ENCODE data around the gene VKORC1L1. TPM values are rescaled to one million over a fixed set of nuclear protein-coding genes. Genes with fewer than 3 reads are reported as not detected.
"Not testable (repeated sequence)": the region's sequence is repeated elsewhere in the genome, so short reads cannot be mapped to it uniquely, and the experiment has no call there.

VKORC1L1 gene
- total RNA-seq, 8 experiments from 2014 or later = 9.9 to 24.4 (median 15.8) TPM

GRCh38 chr7:65926588-65926987 lies 53.7 kb downstream of the VKORC1L1 start:
- H3K4me3 ChIP-seq = no peak overlapping the region
- H3K4me1 ChIP-seq (replicated peaks in 1 of 2) = peaks cover 0 to 12% of the 10 kb centered on the region in 2 donors
- no peak for ATAC-seq (replicated peaks in 6 of 8)
- in situ Hi-C loops (cut with MboI; ENCODE audit: low pct_unique_long_range_greater_than_20kb in 2 of 9, low sequenced_read_pairs in 9 of 9, unreplicated experiment in 9 of 9) = no loop called here
- H3K27ac ChIP-seq = no peak overlapping the region

GRCh38 chr7:65927489-65928448 lies 54.9 kb downstream of the VKORC1L1 start:
- ATAC-seq (replicated peaks in 6 of 8) = no peak
- 64 to 100% (median 69%) methylated on average over 2 to 5 of the region's 6 CpGs; no CpG with 5 or more reads in 1 of the 10 experiments for WGBS, 10 experiments
- H3K27ac ChIP-seq = no peak overlapping the region
- H3K4me1 ChIP-seq (replicated peaks in 1 of 2) = peaks cover 0 to 12% of the 10 kb centered on the region in 2 donors
- in situ Hi-C loops (cut with MboI; ENCODE audit: low pct_unique_long_range_greater_than_20kb in 2 of 9, low sequenced_read_pairs in 9 of 9, unreplicated experiment in 9 of 9) = no loop called here
- H3K4me3 ChIP-seq = no peak overlapping the region

- ATAC-seq (replicated peaks in 6 of 8) = no peak
- WGBS, 10 experiments = 67 to 100% (median 92%) methylated on average over 1 to 4 of the region's 4 CpGs; no CpG with 5 or more reads in 1 of the 10 experiments
Observed at GRCh38 chr7:65931685-65932084, 58.8 kb downstream of the VKORC1L1 start.

GRCh38 chr7:65937296-65937695 lies 64.4 kb downstream of the VKORC1L1 start:
- Histone ChIP-seq H3K4me3 (no peak overlapping the region), H3K4me1 (replicated peaks in 1 of 2) (no peaks in the 10 kb centered on the region), H3K27ac (no peak overlapping the region)
- in situ Hi-C loops (cut with MboI; ENCODE audit: low pct_unique_long_range_greater_than_20kb in 2 of 9, low sequenced_read_pairs in 9 of 9, unreplicated experiment in 9 of 9) = no loop called here
- 80 to 100% (median 100%) methylated on average over 1 to 2 of the region's 2 CpGs; no CpG with 5 or more reads in 3 of the 10 experiments for WGBS, 10 experiments
- no peak for ATAC-seq (replicated peaks in 6 of 8)

More at GRCh38 chr7:65931685-65932084, 58.8 kb downstream of the VKORC1L1 start:
- in situ Hi-C loops (cut with MboI; ENCODE audit: low pct_unique_long_range_greater_than_20kb in 2 of 9, low sequenced_read_pairs in 9 of 9, unreplicated experiment in 9 of 9) = no loop called here
- Histone ChIP-seq H3K27ac (no peak overlapping the region), H3K4me3 (no peak overlapping the region), H3K4me1 (replicated peaks in 1 of 2) (peaks cover 0 to 12% of the 10 kb centered on the region in 2 donors)

- Histone ChIP-seq H3K4me3 (no peak overlapping the region), H3K4me1 (replicated peaks in 1 of 2) (no peaks in the 10 kb centered on the region), H3K27ac (no peak overlapping the region)
- peak in 3 of 8 experiments; percentile 47 to 92 (median 81) for ATAC-seq (replicated peaks in 6 of 8)
- WGBS, 10 experiments = 0 to 100% (median 86%) methylated on average over 1 to 6 of the region's 7 CpGs
- in situ Hi-C loops (cut with MboI; ENCODE audit: low pct_unique_long_range_greater_than_20kb in 2 of 9, low sequenced_read_pairs in 9 of 9, unreplicated experiment in 9 of 9) = no loop called here
Observed at GRCh38 chr7:65938336-65938895, 65.5 kb downstream of the VKORC1L1 start.

GRCh38 chr7:65945787-65946186 lies 72.9 kb downstream of the VKORC1L1 start:
- H3K4me3 ChIP-seq; H3K27ac ChIP-seq; in situ Hi-C loops (cut with MboI; ENCODE audit: low pct_unique_long_range_greater_than_20kb in 2 of 9, low sequenced_read_pairs in 9 of 9, unreplicated experiment in 9 of 9); H3K4me1 ChIP-seq (replicated peaks in 1 of 2): not testable (repeated sequence)
- ATAC-seq (replicated peaks in 6 of 8) = peak in 6 of 8 experiments; percentile 22 to 97 (median 80)
- WGBS, 10 experiments = no CpG with 5 or more reads among the region's 5 CpGs

- H3K4me1 ChIP-seq (replicated peaks in 1 of 2) = no peaks in the 10 kb centered on the region
- no peak overlapping the region for H3K4me3 ChIP-seq
- in situ Hi-C loops (cut with MboI; ENCODE audit: low pct_unique_long_range_greater_than_20kb in 2 of 9, low sequenced_read_pairs in 9 of 9, unreplicated experiment in 9 of 9) = no loop called here
- ATAC-seq (replicated peaks in 6 of 8) = no peak
- no peak overlapping the region for H3K27ac ChIP-seq
- 46 to 100% (median 87%) methylated on average over 2 to 4 of the region's 4 CpGs for WGBS, 10 experiments
Observed at GRCh38 chr7:65946904-65947303, 74.0 kb downstream of the VKORC1L1 start.

GRCh38 chr7:65951837-65952578 lies 79.1 kb downstream of the VKORC1L1 start:
- peak in 2 of 8 experiments; percentile 55 to 81 for ATAC-seq (replicated peaks in 6 of 8)
- Histone ChIP-seq H3K4me3 (no peak overlapping the region), H3K4me1 (replicated peaks in 1 of 2) (no peaks in the 10 kb centered on the region), H3K27ac (no peak overlapping the region)
- in situ Hi-C loops (cut with MboI; ENCODE audit: low pct_unique_long_range_greater_than_20kb in 2 of 9, low sequenced_read_pairs in 9 of 9, unreplicated experiment in 9 of 9) = no loop called here
- 47 to 98% (median 90%) methylated on average over 3 to 9 of the region's 9 CpGs for WGBS, 10 experiments

GRCh38 chr7:65953001-65953720 lies 80.3 kb downstream of the VKORC1L1 start:
- WGBS, 10 experiments = 86 to 100% (median 98%) methylated on average over 1 to 5 of the region's 5 CpGs; no CpG with 5 or more reads in 2 of the 10 experiments
- H3K4me1 ChIP-seq (replicated peaks in 1 of 2) = no peaks in the 10 kb centered on the region
- H3K27ac ChIP-seq = no peak overlapping the region
- H3K4me3 ChIP-seq = no peak overlapping the region
- in situ Hi-C loops (cut with MboI; ENCODE audit: low pct_unique_long_range_greater_than_20kb in 2 of 9, low sequenced_read_pairs in 9 of 9, unreplicated experiment in 9 of 9) = no loop called here
- ATAC-seq (replicated peaks in 6 of 8) = no peak

GRCh38 chr7:65953890-65954450 lies 81.1 kb downstream of the VKORC1L1 start:
- H3K4me1 ChIP-seq (replicated peaks in 1 of 2) = no peaks in the 10 kb centered on the region
- in situ Hi-C loops (cut with MboI; ENCODE audit: low pct_unique_long_range_greater_than_20kb in 2 of 9, low sequenced_read_pairs in 9 of 9, unreplicated experiment in 9 of 9) = no loop called here
- ATAC-seq (replicated peaks in 6 of 8) = no peak
- 88 to 100% (median 98%) methylated on average over 2 to 13 of the region's 15 CpGs; no CpG with 5 or more reads in 1 of the 10 experiments for WGBS, 10 experiments
- no peak overlapping the region for H3K27ac ChIP-seq
- no peak overlapping the region for H3K4me3 ChIP-seq

- Histone ChIP-seq H3K27ac (no peak overlapping the region), H3K4me1 (replicated peaks in 1 of 2) (no peaks in the 10 kb centered on the region), H3K4me3 (no peak overlapping the region)
- ATAC-seq (replicated peaks in 6 of 8) = no peak
- 80 to 100% (median 94%) methylated on average over 1 to 3 of the region's 4 CpGs; no CpG with 5 or more reads in 2 of the 10 experiments for WGBS, 10 experiments
- in situ Hi-C loops (cut with MboI; ENCODE audit: low pct_unique_long_range_greater_than_20kb in 2 of 9, low sequenced_read_pairs in 9 of 9, unreplicated experiment in 9 of 9) = no loop called here
Observed at GRCh38 chr7:65955718-65956117, 82.8 kb downstream of the VKORC1L1 start.

- in situ Hi-C loops (cut with MboI; ENCODE audit: low pct_unique_long_range_greater_than_20kb in 2 of 9, low sequenced_read_pairs in 9 of 9, unreplicated experiment in 9 of 9) = no loop called here
- H3K27ac ChIP-seq = no peak overlapping the region
- WGBS, 10 experiments = 83 to 100% (median 90%) methylated on average over 2 to 16 of the region's 19 CpGs; no CpG with 5 or more reads in 1 of the 10 experiments
- no peak for ATAC-seq (replicated peaks in 6 of 8)
- no peak overlapping the region for H3K4me3 ChIP-seq
- no peaks in the 10 kb centered on the region for H3K4me1 ChIP-seq (replicated peaks in 1 of 2)
Observed at GRCh38 chr7:65960351-65961074, 87.6 kb downstream of the VKORC1L1 start.
